WTC11 (cell line): ENCODE data around the gene SORCS2. TPM values are rescaled to one million over a fixed set of nuclear protein-coding genes. Genes with fewer than 3 reads are reported as not detected.

ENCODE experiments used
- ATAC-seq: fragments of 200-7000 bp; cut with Tn5 transposase; 2 replicates; pipeline ENCODE4 v1.10.0; 2021; ENCODE audit warnings: mild to moderate bottlenecking, moderate library complexity
- CTCF ChIA-PET: fragments of 300-600 bp; sonication (Branson Sonifier 250); formaldehyde crosslinking; loops from one replicate; lab custom pipeline; 2021; ENCODE audit warnings: antibody characterized with exemption; lab: Charles Lee
- POLR2A ChIA-PET: fragments of 350-600 bp; sonication (Branson Sonifier 250); formaldehyde crosslinking; loops from one replicate; lab custom pipeline; 2021; ENCODE audit warnings: antibody characterized with exemption; lab: Charles Lee
- DNase-seq: peaks from one replicate; pipeline ENCODE4 v3.0.0; 2021; ENCODE audit warnings: low spot score
- H3K27ac Mint-ChIP-seq: 2 replicates; pipeline ENCODE4 v1.8.0; 2021; ENCODE audit warnings: mixed read lengths
- H3K27me3 Mint-ChIP-seq: 2 replicates; pipeline ENCODE4 v1.8.0; 2021; ENCODE audit warnings: low read depth, mild to moderate bottlenecking, moderate library complexity, mixed read lengths
- H3K36me3 Mint-ChIP-seq: 2 replicates; pipeline ENCODE4 v1.8.0; 2021; ENCODE audit warnings: mixed read lengths
- H3K4me1 Mint-ChIP-seq: 2 replicates; pipeline ENCODE4 v1.8.0; 2022; ENCODE audit warnings: mixed read lengths
- H3K4me3 Mint-ChIP-seq: 2 replicates; pipeline ENCODE4 v1.8.0; 2021; ENCODE audit warnings: mild to moderate bottlenecking, moderate library complexity, mixed read lengths
- H3K9me3 Mint-ChIP-seq: 2 replicates; pipeline ENCODE4 v1.8.0; 2021; ENCODE audit warnings: mixed read lengths
- ATF1 ChIP-seq: sonication (generic); formaldehyde crosslinking; IDR thresholded peaks from 2 replicates; pipeline ENCODE4 v1.8.1; 2023; ENCODE audit warnings: mild to moderate bottlenecking, moderate library complexity, missing genetic modification reagents
- ATF6 ChIP-seq: sonication (generic); formaldehyde crosslinking; IDR thresholded peaks from 2 replicates; pipeline ENCODE4 v1.8.1; 2023; ENCODE audit warnings: mild to moderate bottlenecking, missing genetic modification reagents
- CBFB ChIP-seq: sonication (generic); formaldehyde crosslinking; IDR thresholded peaks from 2 replicates; pipeline ENCODE4 v1.8.1; 2022; ENCODE audit warnings: mild to moderate bottlenecking, low read depth, missing genetic modification reagents
- CDX4 ChIP-seq: fragments of 250-450 bp; sonication (Bioruptor Pico); IDR thresholded peaks from 2 replicates; pipeline ENCODE4 v1.9.0; 2021; ENCODE audit warnings: moderate library complexity, mild to moderate bottlenecking, inconsistent platforms, borderline replicate concordance
- EMX1 ChIP-seq: fragments of 250-450 bp; sonication (Bioruptor Pico); IDR thresholded peaks from 2 replicates; pipeline ENCODE4 v1.8.0; 2021; ENCODE audit warnings: mild to moderate bottlenecking
- ERG ChIP-seq: fragments of 250-450 bp; sonication (Bioruptor Pico); IDR thresholded peaks from 2 replicates; pipeline ENCODE4 v1.8.0; 2021; ENCODE audit warnings: mild to moderate bottlenecking
- ESRRA ChIP-seq: sonication (generic); formaldehyde crosslinking; IDR thresholded peaks from 2 replicates; pipeline ENCODE4 v1.8.1; 2022; ENCODE audit warnings: mild to moderate bottlenecking, missing genetic modification reagents, borderline replicate concordance
- KAT7 ChIP-seq: sonication (generic); formaldehyde crosslinking; IDR thresholded peaks from 2 replicates; pipeline ENCODE4 v1.8.1; 2023; ENCODE audit warnings: missing genetic modification reagents, mild to moderate bottlenecking, borderline replicate concordance
- MLX ChIP-seq: sonication (generic); formaldehyde crosslinking; IDR thresholded peaks from 2 replicates; pipeline ENCODE4 v1.8.1; 2023; ENCODE audit warnings: mild to moderate bottlenecking, missing genetic modification reagents, moderate library complexity
- NFATC4 ChIP-seq: fragments of 250-450 bp; sonication (Bioruptor Pico); IDR thresholded peaks from 2 replicates; pipeline ENCODE4 v1.9.0; 2021; ENCODE audit warnings: mild to moderate bottlenecking
- NFE2L1 ChIP-seq: sonication (generic); formaldehyde crosslinking; IDR thresholded peaks from 2 replicates; pipeline ENCODE4 v1.8.1; 2023; ENCODE audit warnings: missing genetic modification reagents
- NR3C1 ChIP-seq: sonication (generic); formaldehyde crosslinking; conservative IDR thresholded peaks from 2 replicates; pipeline ENCODE4 v1.8.1; 2023; ENCODE audit warnings: low read depth, mild to moderate bottlenecking, missing genetic modification reagents
- OVOL2 ChIP-seq: fragments of 250-450 bp; sonication (Bioruptor Pico); IDR thresholded peaks from 2 replicates; pipeline ENCODE4 v1.9.0; 2021; ENCODE audit warnings: mild to moderate bottlenecking, borderline replicate concordance
- PRDM15 ChIP-seq: sonication (generic); formaldehyde crosslinking; IDR thresholded peaks from 2 replicates; pipeline ENCODE4 v1.8.0; 2022; ENCODE audit warnings: missing genetic modification reagents
- SMAD3 ChIP-seq: sonication (generic); formaldehyde crosslinking; IDR thresholded peaks from 2 replicates; pipeline ENCODE4 v1.8.0; 2022; ENCODE audit warnings: missing genetic modification reagents, mild to moderate bottlenecking, borderline replicate concordance
- ZNF281 ChIP-seq: sonication (generic); formaldehyde crosslinking; IDR thresholded peaks from 2 replicates; pipeline ENCODE4 v1.8.0; 2023; ENCODE audit warnings: mild to moderate bottlenecking, missing genetic modification reagents
- total RNA-seq: library from RNA; stranded (reverse); gene quantifications from 3 replicates; pipeline ENCODE4 v1.2.3, GENCODE V29; 2021

The SORCS2 gene
- total RNA-seq, 1 experiment from 2014 or later: 6.6 TPM

GRCh38 chr4:7206911-7207567 is 14.7 kb downstream of the SORCS2 start:
- Mint-ChIP-seq H3K27ac (peak overlapping the region; percentile 8; the same call in 1 of the 2 replicates), H3K36me3 (no peaks in the 10 kb centered on the region), H3K4me3 (no peak overlapping the region), H3K27me3 (no peaks in the 10 kb centered on the region), H3K4me1 (peaks cover 36% of the 10 kb centered on the region), H3K9me3 (0 out of 2 replicates have a peak, but pooled peaks cover 5% of the 10 kb centered on the region)
- DNase-seq: peak; percentile 49
- peak; percentile 87 for ATAC-seq
- ChIA-PET POLR2A (interaction anchor here (0.6 kb wide), 1 partner anchor 1221 kb away, joined by 3 read pairs; no protein-coding TSS in a partner anchor), CTCF (interaction anchor here (0.8 to 3.6 kb wide), 10 partner anchors 9 to 136 kb away, joined by 3 to 17 read pairs (median 4); no protein-coding TSS in a partner anchor)
- TF ChIP-seq CDX4: no peak

GRCh38 chr4:7207628-7208231 is 15.4 kb downstream of the SORCS2 start:
- Mint-ChIP-seq H3K27ac (no peak overlapping the region), H3K4me1 (peaks cover 29% of the 10 kb centered on the region)
- CTCF ChIA-PET: interaction anchor here (1.3 to 3.6 kb wide), 5 partner anchors 9 to 106 kb away, joined by 4 to 17 read pairs (median 6); no protein-coding TSS in a partner anchor
- TF ChIP-seq PRDM15 (CRISPR knock-in tag): peak; percentile 87
- TF ChIP-seq NFATC4 (CRISPR knock-in tag): no peak
- TF ChIP-seq, all 79 proteins: peak for 1
- POLR2A ChIA-PET: no interaction called here
- DNase-seq: no peak
- no peak overlapping the region for H3K4me3 Mint-ChIP-seq
- H3K36me3 Mint-ChIP-seq: no peaks in the 10 kb centered on the region
- ATAC-seq: no peak
- H3K9me3 Mint-ChIP-seq: 0 out of 2 replicates have a peak, but pooled peaks cover 5% of the 10 kb centered on the region
- no peaks in the 10 kb centered on the region for H3K27me3 Mint-ChIP-seq

- CTCF ChIA-PET: interaction anchor here (3.6 kb wide), 1 partner anchor 15 kb away, joined by 17 read pairs; no protein-coding TSS in a partner anchor
- H3K4me3 Mint-ChIP-seq: no peak overlapping the region
- H3K27ac Mint-ChIP-seq: no peak overlapping the region
- ATAC-seq (no peak), DNase-seq (no peak)
- H3K27me3 Mint-ChIP-seq: no peaks in the 10 kb centered on the region
- H3K9me3 Mint-ChIP-seq: peaks cover 5% of the 10 kb centered on the region; the same call in 1 of the 2 replicates
- H3K4me1 Mint-ChIP-seq: peaks cover 26% of the 10 kb centered on the region
- POLR2A ChIA-PET: interaction anchor here (0.6 kb wide), 1 partner anchor 10 kb away, joined by 3 read pairs; no protein-coding TSS in a partner anchor
- H3K36me3 Mint-ChIP-seq: peaks cover 2% of the 10 kb centered on the region; the same call in 1 of the 2 replicates
- TF ChIP-seq ZNF281: no peak
- TF ChIP-seq CBFB (CRISPR knock-in tag): no peak
- TF ChIP-seq SMAD3: no peak
- no peak for TF ChIP-seq ERG (CRISPR knock-in tag)
- TF ChIP-seq NR3C1: no peak
- no peak for TF ChIP-seq NFE2L1 (CRISPR knock-in tag)
- no peak for TF ChIP-seq OVOL2 (CRISPR knock-in tag)
- no peak for TF ChIP-seq EMX1
- TF ChIP-seq ATF6: no peak
- TF ChIP-seq MLX (CRISPR knock-in tag): no peak
- no peak for TF ChIP-seq KAT7
- TF ChIP-seq ATF1 (CRISPR knock-in tag): no peak
- no peak for TF ChIP-seq ESRRA (CRISPR knock-in tag)
These were observed 16.4 kb downstream of the SORCS2 start for GRCh38 chr4:7208509-7209451.
